Skeletal muscle tissue (tissue), 4 donors: Measurements from ENCODE around the gene SLC47A2. TPM values are rescaled to one million over a fixed set of nuclear protein-coding genes. Genes with fewer than 3 reads are reported as not detected.
A peak's percentile ranks its signal among the peaks of the same experiment; 100 is the strongest.
"Not testable (repeated sequence)": the region's sequence is repeated elsewhere in the genome, so short reads cannot be mapped to it uniquely, and the experiment has no call there.

Experiments
- H3K27ac ChIP-seq: one replicate; pipeline ENCODE4 v1.7.0; 2013; ENCODE audit warnings: mild to moderate bottlenecking, low read depth, low read length, inconsistent platforms
- H3K27me3 ChIP-seq, 3 donors: one replicate each; pipeline ENCODE4 v1.7.0; 2013; ENCODE audit warnings: low read length in 3 of 3; ENCODE audit not compliant: control insufficient read depth in 3 of 3, insufficient read depth in 3 of 3
- H3K36me3 ChIP-seq, 3 donors: one replicate each; pipeline ENCODE4 v1.7.0; 2013; ENCODE audit warnings: low read length in 3 of 3; ENCODE audit not compliant: control insufficient read depth in 3 of 3, insufficient read depth in 3 of 3
- H3K4me1 ChIP-seq, 3 donors: one replicate each; pipeline ENCODE4 v1.7.0; 2013; ENCODE audit warnings: low read length in 3 of 3, mild to moderate bottlenecking in 3 of 3; ENCODE audit not compliant: control insufficient read depth in 3 of 3, insufficient read depth in 3 of 3
- H3K4me3 ChIP-seq, 3 donors: one replicate each; pipeline ENCODE4 v1.7.0; 2013; ENCODE audit warnings: low read length in 3 of 3
- H3K9ac ChIP-seq, 3 donors: one replicate each; pipeline ENCODE4 v1.7.0; 2013; ENCODE audit warnings: low read length in 3 of 3, mild to moderate bottlenecking in 3 of 3, moderate library complexity in 2 of 3, low read depth in 1 of 3
- H3K9me3 ChIP-seq, 3 donors: one replicate each; pipeline ENCODE4 v1.7.0; 2013; ENCODE audit warnings: low read length in 3 of 3; ENCODE audit not compliant: control insufficient read depth in 3 of 3
- total RNA-seq: library from RNA; depleted of rRNA; stranded (reverse); fragments of >200 nt; gene quantifications from one replicate; pipeline ENCODE4 v1.2.3, GENCODE V29; 2014
- donor health status: Osteomylitis.

The SLC47A2 gene, protein sequence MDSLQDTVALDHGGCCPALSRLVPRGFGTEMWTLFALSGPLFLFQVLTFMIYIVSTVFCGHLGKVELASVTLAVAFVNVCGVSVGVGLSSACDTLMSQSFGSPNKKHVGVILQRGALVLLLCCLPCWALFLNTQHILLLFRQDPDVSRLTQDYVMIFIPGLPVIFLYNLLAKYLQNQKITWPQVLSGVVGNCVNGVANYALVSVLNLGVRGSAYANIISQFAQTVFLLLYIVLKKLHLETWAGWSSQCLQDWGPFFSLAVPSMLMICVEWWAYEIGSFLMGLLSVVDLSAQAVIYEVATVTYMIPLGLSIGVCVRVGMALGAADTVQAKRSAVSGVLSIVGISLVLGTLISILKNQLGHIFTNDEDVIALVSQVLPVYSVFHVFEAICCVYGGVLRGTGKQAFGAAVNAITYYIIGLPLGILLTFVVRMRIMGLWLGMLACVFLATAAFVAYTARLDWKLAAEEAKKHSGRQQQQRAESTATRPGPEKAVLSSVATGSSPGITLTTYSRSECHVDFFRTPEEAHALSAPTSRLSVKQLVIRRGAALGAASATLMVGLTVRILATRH
- not detected for total RNA-seq

DNA sequence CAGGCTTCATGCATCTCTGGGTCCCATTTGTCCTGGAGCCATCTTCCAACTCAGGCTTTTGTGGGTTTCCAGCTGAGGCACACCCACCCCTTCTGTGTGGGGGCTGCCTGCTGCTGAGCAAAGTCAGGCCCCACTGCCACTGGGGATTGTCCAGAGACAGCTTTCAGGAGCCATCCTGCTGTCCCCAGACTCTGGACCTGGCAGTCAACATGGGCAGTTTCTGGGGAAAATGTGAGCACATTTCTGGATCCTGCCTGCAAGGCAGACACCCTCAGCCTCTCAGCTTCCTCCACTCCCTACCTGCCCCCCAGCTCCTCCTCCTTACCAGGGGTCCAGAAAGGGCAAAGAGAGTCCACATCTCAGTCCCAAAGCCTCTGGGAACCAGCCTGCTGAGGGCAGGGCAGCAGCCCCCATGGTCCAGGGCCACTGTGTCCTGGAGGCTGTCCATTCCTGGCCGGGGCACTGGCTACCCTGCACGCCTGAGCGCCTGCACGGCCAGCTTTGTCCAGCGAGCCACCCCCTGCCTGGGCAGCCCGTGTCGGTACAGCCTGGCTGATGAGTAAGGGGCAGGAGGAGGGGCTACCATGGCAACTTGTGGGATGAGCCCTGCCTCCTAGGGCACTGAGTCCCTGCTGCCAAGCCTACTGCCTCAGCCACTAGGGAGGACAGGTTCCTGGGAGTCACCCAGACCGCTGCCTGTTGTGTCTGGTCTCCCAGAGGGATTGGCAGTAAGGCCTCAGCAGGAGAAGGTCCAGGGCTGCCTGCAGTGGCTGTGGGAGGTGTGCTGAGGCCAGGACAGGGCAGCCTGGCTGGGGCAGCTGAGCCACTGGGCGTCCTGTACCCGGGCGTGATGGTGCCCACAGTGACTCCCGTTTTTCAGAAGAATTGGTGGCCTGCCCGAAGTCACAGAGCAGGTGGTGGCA, at the start of gene SLC47A2:
Gene SLC47A2, minus strand, starts transcription at position 477 of the 923 bp plus-strand sequence. Its CDS starts 29 bp downstream, at position 448.
- Histone ChIP-seq H3K9ac (peak within 1 kb of the TSS in 1 of 3 donors; percentile 45), H3K36me3 (no peaks in the 10 kb centered on the region), H3K27me3 (no peaks in the 10 kb centered on the region), H3K4me3 (no peak within 1 kb of the TSS), H3K4me1 (peaks cover 4 to 23% (median 15%) of the 10 kb centered on the region in 3 donors), H3K27ac (no peak within 1 kb of the TSS), H3K9me3 (no peaks in the 10 kb centered on the region)

DNA sequence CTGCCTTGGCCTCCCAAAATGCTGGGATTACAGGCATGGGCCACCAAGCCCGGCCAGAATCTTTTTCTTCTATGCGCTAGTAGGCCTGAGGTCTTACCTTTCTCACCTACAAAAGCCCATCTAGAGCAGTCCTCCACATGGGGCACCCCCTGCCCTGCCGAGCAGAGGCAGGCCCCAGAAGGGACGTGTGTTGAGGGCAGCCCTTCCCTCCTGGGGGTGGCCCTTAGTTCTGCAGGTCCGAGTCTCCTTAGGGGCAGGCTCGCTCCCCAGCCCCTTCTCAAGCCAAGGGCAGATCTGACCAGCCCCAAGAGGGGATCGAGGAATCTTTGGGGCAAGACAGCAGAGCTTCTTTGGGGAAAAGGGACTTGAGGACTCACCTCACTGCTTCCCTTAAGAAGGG, 49.6 kb upstream of the SLC47A2 start:
- Histone ChIP-seq H3K4me3 (no peak overlapping the region), H3K27me3 (no peaks in the 10 kb centered on the region), H3K9ac (peak overlapping the region in 1 of 3 donors; percentile 25), H3K27ac (no peak overlapping the region), H3K9me3 (no peaks in the 10 kb centered on the region), H3K4me1 (peaks cover 6 to 16% (median 7%) of the 10 kb centered on the region in 3 donors), H3K36me3 (no peaks in the 10 kb centered on the region)

DNA sequence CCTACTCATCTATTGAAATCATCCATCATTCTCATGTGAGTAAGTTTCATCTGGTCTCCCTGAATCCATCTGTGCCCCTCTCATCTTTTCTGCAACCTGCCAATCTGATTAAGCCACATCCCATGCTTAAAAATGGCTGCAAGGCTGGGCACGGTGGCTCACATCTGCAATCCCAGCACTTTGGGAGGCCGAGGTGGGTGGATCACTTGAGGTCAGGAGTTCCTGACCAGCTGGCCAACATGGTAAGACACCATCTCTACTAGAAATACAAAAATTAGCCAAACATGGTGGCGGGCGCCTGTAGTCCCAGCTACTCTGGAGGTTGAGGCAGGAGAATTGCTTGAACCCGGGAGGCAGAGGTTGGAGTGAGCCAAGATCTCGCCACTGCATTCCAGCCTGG, 47.6 kb upstream of the SLC47A2 start:
- H3K36me3 ChIP-seq, H3K27ac ChIP-seq, H3K4me3 ChIP-seq, H3K9ac ChIP-seq, H3K27me3 ChIP-seq, H3K9me3 ChIP-seq: not testable (repeated sequence)
- H3K4me1 ChIP-seq: peaks cover 4 to 16% (median 7%) of the 10 kb centered on the region in 3 donors

DNA sequence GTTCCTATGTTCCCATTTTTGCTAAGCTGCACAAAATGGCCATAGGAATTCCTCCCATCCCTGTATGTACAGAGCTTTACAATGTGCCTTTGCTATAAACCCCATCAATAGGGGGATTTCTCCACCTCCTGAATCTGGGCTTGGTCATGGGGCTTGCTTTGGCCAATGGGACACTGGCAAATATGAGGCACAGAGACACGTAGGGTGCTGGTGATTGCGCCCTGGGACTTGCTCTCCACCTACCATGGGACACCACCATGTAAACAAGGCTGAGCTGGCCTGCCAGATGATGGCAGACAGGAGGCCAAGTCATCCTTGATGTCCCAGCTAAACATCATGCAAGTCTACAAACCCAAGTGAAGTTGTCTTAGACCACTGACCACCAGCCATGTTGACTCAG, 47.0 kb upstream of the SLC47A2 start:
- H3K36me3 ChIP-seq: no peaks in the 10 kb centered on the region
- H3K9me3 ChIP-seq: no peaks in the 10 kb centered on the region
- no peak overlapping the region for H3K27ac ChIP-seq
- H3K4me1 ChIP-seq: peaks cover 4 to 16% (median 7%) of the 10 kb centered on the region in 3 donors
- H3K27me3 ChIP-seq: no peaks in the 10 kb centered on the region
- no peak overlapping the region for H3K9ac ChIP-seq
- H3K4me3 ChIP-seq: no peak overlapping the region

DNA sequence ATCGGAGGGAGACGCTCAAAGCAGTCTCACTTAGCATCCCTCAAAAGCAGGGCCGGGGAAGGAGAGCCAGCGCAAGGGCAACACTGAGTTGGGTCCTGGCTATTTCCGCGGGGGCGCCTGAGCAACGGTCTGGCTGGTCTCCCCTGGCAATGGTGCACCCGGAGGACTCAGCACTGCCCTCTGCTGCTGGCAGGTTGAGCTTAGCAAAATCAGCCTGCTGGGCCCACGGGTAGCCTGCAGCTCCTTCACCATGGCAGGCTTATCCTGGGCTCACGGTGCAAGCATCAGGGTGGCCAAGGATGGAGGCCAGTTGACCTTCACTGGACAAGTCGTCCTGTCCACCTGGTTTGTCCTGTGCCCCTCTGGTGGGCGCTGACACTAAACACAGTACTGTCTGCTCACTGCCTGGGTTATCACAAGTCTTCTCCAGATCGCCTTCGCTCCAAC, 46.2 kb upstream of the SLC47A2 start:
- Histone ChIP-seq H3K9ac (peak overlapping the region in 1 of 3 donors; percentile 40), H3K36me3 (no peaks in the 10 kb centered on the region), H3K27me3 (no peaks in the 10 kb centered on the region), H3K9me3 (no peaks in the 10 kb centered on the region), H3K4me3 (no peak overlapping the region), H3K4me1 (peaks cover 4 to 16% (median 7%) of the 10 kb centered on the region in 3 donors), H3K27ac (no peak overlapping the region)

DNA sequence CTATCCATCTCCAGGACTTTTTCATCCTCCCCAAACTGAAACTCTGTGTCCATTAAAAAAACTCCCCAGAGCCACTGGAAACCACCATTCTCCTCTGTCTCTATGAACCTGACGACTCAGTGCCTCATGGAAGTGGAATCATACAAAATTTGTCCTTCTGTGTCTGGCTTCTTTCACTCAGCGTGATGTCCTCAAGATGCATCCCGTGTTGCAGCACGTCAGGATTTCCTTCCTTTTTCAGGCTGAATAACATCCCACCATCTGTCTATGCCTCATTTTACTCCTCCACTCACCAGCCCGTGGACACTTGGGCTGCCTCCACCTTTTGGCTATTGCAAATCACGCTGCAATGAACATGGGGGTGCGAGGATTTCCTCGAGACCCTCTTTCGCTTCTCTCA, 44.4 kb upstream of the SLC47A2 start:
- Histone ChIP-seq H3K36me3 (no peaks in the 10 kb centered on the region), H3K9ac (no peak overlapping the region), H3K9me3 (no peaks in the 10 kb centered on the region), H3K4me1 (peaks cover 0 to 7% (median 3%) of the 10 kb centered on the region in 3 donors), H3K27ac (no peak overlapping the region), H3K27me3 (no peaks in the 10 kb centered on the region), H3K4me3 (no peak overlapping the region)

DNA sequence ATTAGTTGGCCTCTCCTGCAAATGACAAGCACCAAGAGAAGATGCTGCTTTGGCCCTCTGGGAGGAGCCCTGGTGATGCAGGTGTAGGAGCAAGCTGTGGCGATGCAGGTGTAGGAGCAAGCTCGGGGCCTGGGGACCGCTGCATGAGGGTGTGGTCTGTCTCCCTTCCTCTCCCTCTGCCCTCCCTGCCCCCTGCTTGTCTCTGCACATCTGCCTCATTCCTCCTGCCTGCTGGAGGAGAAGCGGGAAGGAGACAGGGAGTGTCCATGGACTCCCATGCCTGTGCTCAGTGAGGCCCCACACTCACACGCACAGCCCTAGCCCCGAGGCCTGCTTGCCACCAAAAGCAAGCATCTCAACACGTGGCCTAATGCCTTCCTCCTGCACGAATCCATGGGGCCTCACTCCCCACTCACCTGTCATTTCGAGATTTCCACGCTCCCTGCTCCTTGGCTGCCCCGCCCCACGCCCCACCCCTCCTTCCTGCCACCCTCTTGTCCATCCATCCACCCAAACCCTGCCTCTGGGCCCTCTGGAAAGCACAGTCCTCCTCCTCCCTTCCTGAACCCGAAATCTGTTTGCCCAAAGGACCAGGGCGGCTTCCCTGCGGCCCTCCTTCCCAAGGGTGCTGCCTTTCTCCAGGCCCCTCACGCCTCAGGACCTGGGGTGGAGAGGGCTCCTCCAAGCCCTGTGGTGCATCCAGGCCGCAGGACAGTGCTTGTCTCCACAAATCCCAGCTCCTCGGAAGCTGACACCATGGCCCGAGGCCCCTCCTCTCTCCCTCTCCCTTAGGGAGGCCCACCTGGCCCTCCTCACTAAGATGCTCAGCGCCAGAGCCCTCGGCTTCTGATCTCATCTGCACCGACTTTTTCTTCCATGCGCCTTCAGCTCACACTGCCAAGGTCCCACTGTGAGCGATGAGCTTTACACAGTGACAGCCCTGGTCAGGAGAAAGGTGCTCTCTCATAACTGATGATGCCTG, 43.5 kb upstream of the SLC47A2 start:
- H3K4me3 ChIP-seq: no peak overlapping the region
- H3K27ac ChIP-seq: no peak overlapping the region
- no peak overlapping the region for H3K9ac ChIP-seq
- no peaks in the 10 kb centered on the region for H3K27me3 ChIP-seq
- H3K9me3 ChIP-seq: no peaks in the 10 kb centered on the region
- H3K4me1 ChIP-seq: peaks cover 0 to 7% (median 3%) of the 10 kb centered on the region in 3 donors
- no peaks in the 10 kb centered on the region for H3K36me3 ChIP-seq

DNA sequence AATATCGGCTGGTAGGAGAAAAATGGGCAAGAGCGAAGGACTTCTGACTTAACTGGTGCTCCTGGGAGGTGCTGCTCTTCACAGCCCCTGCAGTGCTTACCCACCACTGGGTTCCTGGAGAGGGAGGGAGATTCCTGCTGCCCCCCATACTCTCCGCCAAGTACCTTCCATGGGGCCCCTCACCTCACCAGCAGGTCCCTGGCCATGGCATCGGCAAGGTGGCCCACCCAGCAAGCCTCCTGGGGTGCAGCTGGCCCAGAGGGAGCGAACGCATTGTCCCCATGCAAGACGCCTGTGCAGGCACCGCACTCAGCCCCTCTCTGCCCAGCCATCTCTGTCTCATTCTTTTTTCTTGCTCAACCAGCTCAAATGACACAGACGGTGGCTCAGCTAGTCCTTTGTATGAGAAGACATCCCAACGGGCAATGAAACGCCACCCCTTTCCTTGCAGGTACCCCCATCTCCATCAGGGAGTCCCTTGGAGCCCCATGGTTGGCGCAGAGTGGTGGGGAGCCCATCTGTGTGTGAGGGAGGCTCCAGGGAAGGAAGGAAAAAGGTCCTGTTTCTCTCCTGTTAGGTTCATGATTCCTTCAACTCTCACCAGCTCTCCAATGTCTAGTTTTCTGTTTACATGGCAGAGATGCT, 41.3 kb upstream of the SLC47A2 start:
- Histone ChIP-seq H3K9me3 (no peaks in the 10 kb centered on the region), H3K27ac (no peak overlapping the region), H3K36me3 (no peaks in the 10 kb centered on the region), H3K4me1 (peaks cover 5 to 17% (median 15%) of the 10 kb centered on the region in 3 donors), H3K9ac (no peak overlapping the region), H3K4me3 (no peak overlapping the region), H3K27me3 (no peaks in the 10 kb centered on the region)

DNA sequence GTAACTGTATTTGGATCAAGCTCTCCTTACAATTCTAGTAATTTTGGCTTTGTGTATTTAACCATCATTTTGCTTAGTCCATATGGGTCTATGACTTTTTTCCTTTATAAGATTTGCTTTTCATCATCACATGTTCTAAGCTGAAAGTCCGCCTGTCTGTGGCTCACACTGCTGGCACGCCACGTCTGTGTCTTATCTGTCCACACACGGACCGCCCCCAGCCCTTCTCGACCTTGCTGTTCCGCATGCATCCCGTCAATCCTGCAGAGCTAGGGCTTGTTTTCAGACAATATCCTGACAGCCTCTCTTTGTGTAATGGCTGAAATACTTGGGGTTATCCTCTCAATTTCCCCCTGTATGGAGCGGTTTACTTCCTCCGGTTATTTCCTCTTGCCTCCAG, 40.2 kb upstream of the SLC47A2 start:
- Histone ChIP-seq H3K27me3 (no peaks in the 10 kb centered on the region), H3K9me3 (no peaks in the 10 kb centered on the region), H3K4me3 (no peak overlapping the region), H3K27ac (no peak overlapping the region), H3K9ac (no peak overlapping the region), H3K4me1 (peaks cover 8 to 16% (median 15%) of the 10 kb centered on the region in 3 donors), H3K36me3 (no peaks in the 10 kb centered on the region)
